ENCODE data around the gene IGFBP2. TPM values are rescaled to one million over a fixed set of nuclear protein-coding genes. Genes with fewer than 3 reads are reported as not detected.

The IGFBP2 gene
- total and polyA plus RNA-seq, 10 donors, result 61.3 to 334 (median 257) TPM

GRCh38 chr2:216637472-216637871 lies 4.3 kb downstream of the IGFBP2 start:
- no peaks in the 10 kb centered on the region for H3K9me3 ChIP-seq
- no peak for TF ChIP-seq POLR2A (IDR thresholded peaks at IDR 0.05)
- TF ChIP-seq POLR2AphosphoS5 (IDR thresholded peaks at IDR 0.05), result no peak
- TF ChIP-seq CTCF (IDR thresholded peaks at IDR 0.05 in 8 of 11, conservative IDR thresholded peaks at IDR 0.05 in 3 of 11), result no peak
- no peak for DNase-seq
- peaks cover 0 to 53% (median 31%) of the 10 kb centered on the region in 6 donors for H3K4me1 ChIP-seq
- H3K27me3 ChIP-seq (replicated peaks in 1 of 7), result peaks cover 0 to 80% (median 22%) of the 10 kb centered on the region in 7 donors
- intact Hi-C loops (cut with DNase I; ENCODE audit: low total_unique reads), result no loop called here
- H3K36me3 ChIP-seq, result peaks cover 0 to 12% (median 0%) of the 10 kb centered on the region in 6 donors
- peak overlapping the region in 3 of 8 donors; percentile 4 to 82 (median 79) for H3K27ac ChIP-seq
- H3K4me3 ChIP-seq, result peak overlapping the region in 2 of 8 donors; percentile 65 to 72
- WGBS, 5 donors, result 41 to 64% (median 42%) methylated on average over 3 of the region's 3 CpGs

- Histone ChIP-seq H3K4me3 (no peak overlapping the region), H3K36me3 (peaks cover 0 to 12% (median 0%) of the 10 kb centered on the region in 6 donors), H3K27ac (peak overlapping the region in 7 of 8 donors; percentile 58 to 80 (median 71)), H3K27me3 (replicated peaks in 1 of 7) (peaks cover 0 to 15% (median 0%) of the 10 kb centered on the region in 7 donors), H3K4me1 (peaks cover 0 to 25% (median 6%) of the 10 kb centered on the region in 6 donors), H3K9me3 (no peaks in the 10 kb centered on the region)
- intact Hi-C loops (cut with DNase I; ENCODE audit: low total_unique reads), result no loop called here
- DNase-seq, result no peak
- no peak for TF ChIP-seq CTCF (IDR thresholded peaks at IDR 0.05 in 8 of 11, conservative IDR thresholded peaks at IDR 0.05 in 3 of 11)
- peak in 1 of 3 donors; percentile 43 for TF ChIP-seq POLR2AphosphoS5 (IDR thresholded peaks at IDR 0.05)
- no peak for TF ChIP-seq POLR2A (IDR thresholded peaks at IDR 0.05)
- WGBS, 5 donors, result 44 to 69% (median 60%) methylated on average over 5 of the region's 5 CpGs
Measured at GRCh38 chr2:216643986-216644659, 10.9 kb downstream of the IGFBP2 start.

- peaks cover 0 to 30% (median 6%) of the 10 kb centered on the region in 6 donors for H3K4me1 ChIP-seq
- H3K27me3 ChIP-seq (replicated peaks in 1 of 7), result peaks cover 0 to 8% (median 0%) of the 10 kb centered on the region in 7 donors
- intact Hi-C loops (cut with DNase I; ENCODE audit: low total_unique reads), result no loop called here
- peaks cover 0 to 12% (median 0%) of the 10 kb centered on the region in 6 donors for H3K36me3 ChIP-seq
- H3K9me3 ChIP-seq, result no peaks in the 10 kb centered on the region
- H3K27ac ChIP-seq, result peak overlapping the region in 7 of 8 donors; percentile 58 to 80 (median 71)
- no peak for DNase-seq
- no peak overlapping the region for H3K4me3 ChIP-seq
- no peak for TF ChIP-seq POLR2AphosphoS5 (IDR thresholded peaks at IDR 0.05)
- no peak for TF ChIP-seq POLR2A (IDR thresholded peaks at IDR 0.05)
- no peak for TF ChIP-seq CTCF (IDR thresholded peaks at IDR 0.05 in 8 of 11, conservative IDR thresholded peaks at IDR 0.05 in 3 of 11)
- WGBS, 5 donors, result 48 to 60% (median 57%) methylated on average over 4 of the region's 4 CpGs
Measured at GRCh38 chr2:216644842-216645635, 11.8 kb downstream of the IGFBP2 start.

GRCh38 chr2:216645636-216645950 lies 12.4 kb downstream of the IGFBP2 start:
- Histone ChIP-seq H3K36me3 (peaks cover 0 to 7% (median 0%) of the 10 kb centered on the region in 6 donors), H3K9me3 (no peaks in the 10 kb centered on the region), H3K4me1 (peaks cover 0 to 36% (median 6%) of the 10 kb centered on the region in 6 donors), H3K27me3 (replicated peaks in 1 of 7) (peaks cover 0 to 2% (median 0%) of the 10 kb centered on the region in 7 donors), H3K27ac (peak overlapping the region in 1 of 8 donors; percentile 80), H3K4me3 (no peak overlapping the region)
- 68 to 82% (median 74%) methylated on average over 3 of the region's 3 CpGs for whole genome bisulfite sequencing, 5 donors
- DNase-seq, result no peak
- intact Hi-C loops (cut with DNase I; ENCODE audit: low total_unique reads), result no loop called here
- no peak for TF ChIP-seq POLR2A (IDR thresholded peaks at IDR 0.05)
- TF ChIP-seq POLR2AphosphoS5 (IDR thresholded peaks at IDR 0.05), result no peak
- no peak for TF ChIP-seq CTCF (IDR thresholded peaks at IDR 0.05 in 8 of 11, conservative IDR thresholded peaks at IDR 0.05 in 3 of 11)

Data from spleen (tissue), 11 donors.